Upper lobe of left lung (tissue), 4 donors: ENCODE measurements around the gene MBL2.

Experiments used
- EP300 ChIP-seq, 4 donors: sonication (generic); formaldehyde crosslinking; IDR thresholded peaks; one replicate each; pipeline ENCODE4 v1.5.1; 2017; ENCODE audit warnings: antibody characterized with exemption in 4 of 4, control low read depth in 2 of 4
- POLR2AphosphoS5 ChIP-seq, 2 donors: sonication (generic); formaldehyde crosslinking; IDR thresholded peaks; one replicate each; pipeline ENCODE4 v1.5.1; 2017; ENCODE audit warnings: antibody characterized with exemption in 2 of 2
- TF ChIP-seq, protein P1 (sequence below), 6 experiments: fragments of 450-650 bp in 4 of 6; fragments of 200-600 bp in 2 of 6; sonication (generic) in 2 of 6; IDR thresholded peaks; one replicate each; pipeline ENCODE4 v1.5.1; 2016 to 2019; ENCODE audit warnings: antibody characterized with exemption in 6 of 6

DNA sequence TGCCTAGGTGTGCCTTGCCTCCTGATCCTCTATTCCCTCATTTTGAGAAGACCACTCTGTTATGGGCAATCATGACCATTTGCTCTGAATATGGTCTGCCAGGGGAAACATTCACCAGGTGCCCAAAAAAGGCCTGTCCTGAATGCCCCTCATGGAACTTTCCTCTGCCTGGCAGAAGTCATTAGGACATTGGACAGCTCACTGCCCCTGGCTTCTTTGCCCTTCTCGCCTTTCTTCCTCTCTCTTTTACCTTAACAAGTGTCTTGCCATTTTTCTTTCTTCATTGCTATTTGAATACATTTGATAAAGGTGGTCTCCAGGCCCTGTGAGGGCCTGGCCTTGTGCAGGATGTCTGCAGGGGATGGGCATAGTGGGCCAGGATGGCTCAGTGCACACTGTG lies 20.3 kb downstream of the MBL2 start:
- TF ChIP-seq, protein P1, sequence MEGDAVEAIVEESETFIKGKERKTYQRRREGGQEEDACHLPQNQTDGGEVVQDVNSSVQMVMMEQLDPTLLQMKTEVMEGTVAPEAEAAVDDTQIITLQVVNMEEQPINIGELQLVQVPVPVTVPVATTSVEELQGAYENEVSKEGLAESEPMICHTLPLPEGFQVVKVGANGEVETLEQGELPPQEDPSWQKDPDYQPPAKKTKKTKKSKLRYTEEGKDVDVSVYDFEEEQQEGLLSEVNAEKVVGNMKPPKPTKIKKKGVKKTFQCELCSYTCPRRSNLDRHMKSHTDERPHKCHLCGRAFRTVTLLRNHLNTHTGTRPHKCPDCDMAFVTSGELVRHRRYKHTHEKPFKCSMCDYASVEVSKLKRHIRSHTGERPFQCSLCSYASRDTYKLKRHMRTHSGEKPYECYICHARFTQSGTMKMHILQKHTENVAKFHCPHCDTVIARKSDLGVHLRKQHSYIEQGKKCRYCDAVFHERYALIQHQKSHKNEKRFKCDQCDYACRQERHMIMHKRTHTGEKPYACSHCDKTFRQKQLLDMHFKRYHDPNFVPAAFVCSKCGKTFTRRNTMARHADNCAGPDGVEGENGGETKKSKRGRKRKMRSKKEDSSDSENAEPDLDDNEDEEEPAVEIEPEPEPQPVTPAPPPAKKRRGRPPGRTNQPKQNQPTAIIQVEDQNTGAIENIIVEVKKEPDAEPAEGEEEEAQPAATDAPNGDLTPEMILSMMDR (IDR thresholded peaks at IDR 0.05) = no peak
- no peak for TF ChIP-seq EP300 (IDR thresholded peaks at IDR 0.05)
- no peak for TF ChIP-seq POLR2AphosphoS5 (IDR thresholded peaks at IDR 0.05)
